Renal cortical epithelial cell (primary cell): ENCODE data around the gene SOWAHD. TPM values are rescaled to one million over a fixed set of nuclear protein-coding genes. Genes with fewer than 3 reads are reported as not detected.

Experiments
- total RNA-seq: library from RNA; depleted of rRNA; stranded (reverse); fragments of >200 nt; gene quantifications from 2 replicates; pipeline ENCODE4 v1.2.3, GENCODE V29; 2014

The SOWAHD gene
- total RNA-seq, 1 donor from 2014 or later = 0.99 TPM

Other genes with a start within 250 kb of the SOWAHD start
- 51.7 and 52.9 TPM in 2 replicates for gene STEEP1, start 193.2 kb upstream of the SOWAHD start, total RNA-seq
- gene UBE2A, start 184.0 kb upstream of the SOWAHD start, total RNA-seq = 38.7 and 68.8 TPM in 2 replicates
- 4.9 and 16.6 TPM in 2 replicates for gene NKRF, start 152.2 kb upstream of the SOWAHD start, total RNA-seq
- gene SEPTIN6, start 65.4 kb upstream of the SOWAHD start, total RNA-seq = 19.4 and 31.5 TPM in 2 replicates
- 3,025 and 7,934 TPM in 2 replicates for gene RPL39, start 33.0 kb downstream of the SOWAHD start, total RNA-seq
- gene UPF3B, start 94.4 kb downstream of the SOWAHD start, total RNA-seq = 1.0 and 3.7 TPM in 2 replicates
- 11.1 and 17.0 TPM in 2 replicates for gene RNF113A, start 113.1 kb downstream of the SOWAHD start, total RNA-seq
- 62.9 and 76.4 TPM in 2 replicates for gene NDUFA1, start 113.2 kb downstream of the SOWAHD start, total RNA-seq
- not detected in 2 replicates for gene AKAP14, start 137.3 kb downstream of the SOWAHD start, total RNA-seq
- gene NKAP, start 185.2 kb downstream of the SOWAHD start, total RNA-seq = 3.1 and 5.5 TPM in 2 replicates